HG02610 (cell line): ENCODE measurements around the gene WDPCP.
"Not testable (repeated sequence)": the region's sequence is repeated elsewhere in the genome, so short reads cannot be mapped to it uniquely, and the experiment has no call there.

Experiments
- ATAC-seq: cut with Tn5 transposase; IDR thresholded peaks from one replicate; pipeline ENCODE4 v1.9.1; 2021; ENCODE audit warnings: mild to moderate bottlenecking, moderate library complexity; ENCODE audit not compliant: unreplicated experiment

WDPCP gene

GRCh38 chr2:63270717-63271116 lies 317.6 kb downstream of the WDPCP start:
- no peak for ATAC-seq

- no peak for ATAC-seq
Observed at GRCh38 chr2:63268946-63269345, 319.3 kb downstream of the WDPCP start.

GRCh38 chr2:63261137-63261621 lies 327.1 kb downstream of the WDPCP start:
- ATAC-seq, result no peak

- ATAC-seq, result peak; percentile 81
Observed at GRCh38 chr2:63257473-63257872, 330.8 kb downstream of the WDPCP start.

- ATAC-seq, result no peak
Observed at GRCh38 chr2:63249161-63249560, 339.1 kb downstream of the WDPCP start.

- ATAC-seq, result no peak
Observed at GRCh38 chr2:63242747-63243146, 345.5 kb downstream of the WDPCP start.

GRCh38 chr2:63225964-63226686 lies 362.2 kb downstream of the WDPCP start:
- ATAC-seq, result no peak

- ATAC-seq, result no peak
Observed at GRCh38 chr2:63218800-63219526, 369.3 kb downstream of the WDPCP start.

GRCh38 chr2:63195310-63195709 lies 393.0 kb downstream of the WDPCP start:
- no peak for ATAC-seq

- no peak for ATAC-seq
Observed at GRCh38 chr2:63194175-63194574, 394.1 kb downstream of the WDPCP start.

- ATAC-seq, result no peak
Observed at GRCh38 chr2:63192889-63193774, 395.1 kb downstream of the WDPCP start.

- no peak for ATAC-seq
Observed at GRCh38 chr2:63192169-63192888, 395.9 kb downstream of the WDPCP start.

- ATAC-seq, result no peak
Observed at GRCh38 chr2:63189026-63189425, 399.3 kb downstream of the WDPCP start.

GRCh38 chr2:63186331-63186730 lies 401.9 kb downstream of the WDPCP start:
- ATAC-seq, result no peak

- no peak for ATAC-seq
Observed at GRCh38 chr2:63163161-63163820, 425.0 kb downstream of the WDPCP start.

- ATAC-seq, result no peak
Observed at GRCh38 chr2:63159262-63159661, 429.0 kb downstream of the WDPCP start.

- ATAC-seq, result not testable (repeated sequence)
Observed at GRCh38 chr2:63136683-63137082, 451.6 kb downstream of the WDPCP start.

- ATAC-seq, result no peak
Observed at GRCh38 chr2:63132020-63132419, 456.3 kb downstream of the WDPCP start.

GRCh38 chr2:63131196-63131595 lies 457.1 kb downstream of the WDPCP start:
- ATAC-seq, result no peak

GRCh38 chr2:63127594-63127993 lies 460.7 kb downstream of the WDPCP start:
- ATAC-seq, result no peak
